ENCODE data around the gene SELENON. TPM values are rescaled to one million over a fixed set of nuclear protein-coding genes. Genes with fewer than 3 reads are reported as not detected.
A peak's percentile ranks its signal among the peaks of the same experiment; 100 is the strongest.

SELENON gene
- total RNA-seq, 1 experiment from 2014 or later, result 40.6 TPM

DNA sequence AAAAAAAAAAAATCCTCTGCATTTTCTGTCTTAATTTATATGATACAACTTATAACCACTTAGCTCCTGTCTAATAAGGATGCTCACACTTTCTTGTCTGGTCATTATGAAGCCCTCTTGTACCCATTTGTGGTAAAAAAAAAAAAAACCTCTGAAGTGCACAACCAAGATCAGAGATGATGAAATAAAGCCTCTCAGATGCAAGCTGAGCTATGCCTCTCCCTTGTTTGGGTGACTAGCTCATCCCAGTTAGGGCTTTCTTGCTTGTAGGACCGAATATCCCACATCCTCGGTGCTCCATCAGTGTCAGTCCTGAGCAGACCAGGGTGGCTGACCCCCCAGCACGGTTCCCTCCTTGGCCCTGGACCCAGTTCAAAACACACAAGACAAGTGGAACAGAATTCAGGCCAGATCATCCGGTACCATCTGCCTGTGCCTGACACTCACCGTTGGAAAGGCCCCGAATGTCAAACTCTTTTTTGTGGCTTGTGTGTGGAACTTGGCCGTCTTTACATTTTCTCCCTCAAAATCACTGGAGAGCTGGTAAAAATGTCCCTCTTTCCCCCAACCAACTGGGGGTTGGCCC lies 6.3 kb upstream of the SELENON start:
- no peaks in the 10 kb centered on the region for H3K9me3 Mint-ChIP-seq (ENCODE audit: low read depth, unreplicated experiment)
- no peak for DNase-seq
- no peak overlapping the region for H3K27ac Mint-ChIP-seq (ENCODE audit: unreplicated experiment)
- no peak overlapping the region for H3K4me3 Mint-ChIP-seq (ENCODE audit: low read depth, unreplicated experiment)
- BruUV-seq (replicated peaks), result no TSS peak
- peaks cover 11% of the 10 kb centered on the region for H3K4me1 Mint-ChIP-seq (ENCODE audit: low read depth, unreplicated experiment)
- peaks cover 64% of the 10 kb centered on the region for H3K27me3 Mint-ChIP-seq (ENCODE audit: unreplicated experiment)
- TF ChIP-seq, protein P1, sequence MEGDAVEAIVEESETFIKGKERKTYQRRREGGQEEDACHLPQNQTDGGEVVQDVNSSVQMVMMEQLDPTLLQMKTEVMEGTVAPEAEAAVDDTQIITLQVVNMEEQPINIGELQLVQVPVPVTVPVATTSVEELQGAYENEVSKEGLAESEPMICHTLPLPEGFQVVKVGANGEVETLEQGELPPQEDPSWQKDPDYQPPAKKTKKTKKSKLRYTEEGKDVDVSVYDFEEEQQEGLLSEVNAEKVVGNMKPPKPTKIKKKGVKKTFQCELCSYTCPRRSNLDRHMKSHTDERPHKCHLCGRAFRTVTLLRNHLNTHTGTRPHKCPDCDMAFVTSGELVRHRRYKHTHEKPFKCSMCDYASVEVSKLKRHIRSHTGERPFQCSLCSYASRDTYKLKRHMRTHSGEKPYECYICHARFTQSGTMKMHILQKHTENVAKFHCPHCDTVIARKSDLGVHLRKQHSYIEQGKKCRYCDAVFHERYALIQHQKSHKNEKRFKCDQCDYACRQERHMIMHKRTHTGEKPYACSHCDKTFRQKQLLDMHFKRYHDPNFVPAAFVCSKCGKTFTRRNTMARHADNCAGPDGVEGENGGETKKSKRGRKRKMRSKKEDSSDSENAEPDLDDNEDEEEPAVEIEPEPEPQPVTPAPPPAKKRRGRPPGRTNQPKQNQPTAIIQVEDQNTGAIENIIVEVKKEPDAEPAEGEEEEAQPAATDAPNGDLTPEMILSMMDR (IDR thresholded peaks at IDR 0.05; ENCODE audit: unreplicated experiment), result no peak
- intact Hi-C loops (cut with micrococcal nuclease; ENCODE audit: unreplicated experiment), result loop anchor here (2.0 kb wide), 1 partner anchor 35 kb away; no protein-coding TSS in a partner anchor
- CTCF ChIA-PET, result no interaction called here
- no peaks in the 10 kb centered on the region for H3K36me3 Mint-ChIP-seq (ENCODE audit: insufficient read depth, unreplicated experiment)

DNA sequence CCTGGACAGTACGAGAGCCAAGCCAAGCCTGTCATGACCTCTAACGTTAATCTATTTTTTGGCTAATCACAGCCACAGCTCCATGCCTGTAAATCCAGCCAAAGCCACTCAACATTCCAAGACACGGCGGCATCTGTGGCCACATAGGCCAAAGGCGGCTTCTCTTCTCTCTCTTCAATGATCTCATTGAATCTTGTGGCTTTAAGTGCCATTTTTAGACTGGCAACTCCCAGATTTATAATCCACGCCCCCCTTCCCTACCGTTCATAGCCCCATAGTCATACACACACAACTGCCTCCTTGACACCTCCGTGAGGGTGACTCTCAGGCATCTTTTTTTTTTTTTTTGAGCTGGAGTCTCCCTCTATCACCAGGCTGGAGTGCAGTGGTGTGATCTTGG lies 5.7 kb upstream of the SELENON start:
- Mint-ChIP-seq H3K27me3 (ENCODE audit: unreplicated experiment) (peaks cover 64% of the 10 kb centered on the region), H3K4me3 (ENCODE audit: low read depth, unreplicated experiment) (no peak overlapping the region), H3K27ac (ENCODE audit: unreplicated experiment) (no peak overlapping the region), H3K36me3 (ENCODE audit: insufficient read depth, unreplicated experiment) (no peaks in the 10 kb centered on the region), H3K9me3 (ENCODE audit: low read depth, unreplicated experiment) (no peaks in the 10 kb centered on the region), H3K4me1 (ENCODE audit: low read depth, unreplicated experiment) (peaks cover 11% of the 10 kb centered on the region)
- no peak for DNase-seq
- intact Hi-C loops (cut with micrococcal nuclease; ENCODE audit: unreplicated experiment), result loop anchor here (2.0 kb wide), 1 partner anchor 36 kb away; no protein-coding TSS in a partner anchor
- TF ChIP-seq, protein P1 (IDR thresholded peaks at IDR 0.05; ENCODE audit: unreplicated experiment), result no peak
- BruUV-seq (replicated peaks), result no TSS peak
- CTCF ChIA-PET, result no interaction called here

DNA sequence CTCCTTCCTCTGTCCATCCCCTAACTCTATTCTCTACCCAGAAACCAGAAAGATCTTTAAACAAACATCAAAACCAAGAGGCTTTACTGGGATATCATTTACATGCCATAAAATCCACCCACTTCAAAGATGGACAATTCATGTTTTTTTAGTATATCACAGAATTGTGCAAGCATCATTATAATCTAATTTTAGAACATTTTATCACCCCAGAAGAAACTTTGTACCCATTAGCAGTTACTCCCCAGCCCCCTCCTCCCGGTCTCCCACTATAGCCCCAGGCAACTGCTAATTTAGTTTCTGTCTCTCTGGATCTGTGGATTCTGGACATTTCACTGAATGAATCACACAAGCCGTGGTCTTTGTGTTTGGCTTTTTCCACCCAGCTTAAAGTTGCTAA lies 4.8 kb upstream of the SELENON start:
- CTCF ChIA-PET, result no interaction called here
- Mint-ChIP-seq H3K9me3 (ENCODE audit: low read depth, unreplicated experiment) (no peaks in the 10 kb centered on the region), H3K36me3 (ENCODE audit: insufficient read depth, unreplicated experiment) (no peaks in the 10 kb centered on the region), H3K4me3 (ENCODE audit: low read depth, unreplicated experiment) (no peak overlapping the region), H3K27ac (ENCODE audit: unreplicated experiment) (no peak overlapping the region), H3K27me3 (ENCODE audit: unreplicated experiment) (peaks cover 56% of the 10 kb centered on the region), H3K4me1 (ENCODE audit: low read depth, unreplicated experiment) (peaks cover 11% of the 10 kb centered on the region)
- no TSS peak for BruUV-seq (replicated peaks)
- TF ChIP-seq, protein P1 (IDR thresholded peaks at IDR 0.05; ENCODE audit: unreplicated experiment), result no peak
- no peak for DNase-seq
- intact Hi-C loops (cut with micrococcal nuclease; ENCODE audit: unreplicated experiment), result loop anchor here (2.0 to 5.0 kb wide), 3 partner anchors 36 to 293 kb away; no protein-coding TSS in a partner anchor

DNA sequence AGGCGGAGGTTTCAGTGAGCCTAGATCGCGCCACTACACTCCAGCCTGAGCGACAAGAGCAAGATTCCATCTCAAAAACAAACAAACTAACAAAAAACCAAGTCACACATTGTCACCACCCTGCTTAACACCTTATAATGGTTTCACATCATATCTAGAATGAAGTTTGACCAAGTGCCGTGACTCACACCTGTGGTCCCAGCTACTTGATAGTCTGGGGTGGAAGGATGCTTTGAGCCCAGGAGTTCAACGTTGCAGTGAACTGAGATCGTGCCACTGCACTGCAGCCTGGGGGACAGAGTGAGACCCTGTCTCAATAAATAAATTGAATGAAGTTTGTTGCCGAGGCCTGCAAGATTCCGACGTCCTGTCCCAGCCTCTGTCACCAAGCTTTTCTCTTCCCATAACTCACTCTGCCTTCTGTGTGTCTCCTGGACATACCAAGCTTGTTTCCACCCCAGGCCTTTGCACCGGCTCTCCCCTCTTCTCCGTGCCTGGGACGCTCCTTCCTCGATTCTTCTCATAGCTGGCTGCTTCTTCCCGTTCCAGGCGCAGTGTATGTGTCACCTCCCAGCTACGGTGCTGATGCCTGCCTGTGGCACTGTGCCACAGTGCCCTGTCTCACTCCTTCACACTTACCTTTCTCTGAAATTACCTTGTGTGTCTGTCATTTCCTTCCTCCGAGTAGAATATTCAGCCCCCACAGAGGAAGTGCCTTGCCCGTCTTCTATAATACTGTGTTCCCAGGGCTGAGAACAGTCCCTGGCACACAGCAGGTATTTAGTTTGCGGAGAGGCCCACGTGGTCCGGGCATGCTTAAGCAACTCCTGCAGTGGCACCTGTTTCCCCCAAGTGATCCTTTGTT lies 3.8 kb upstream of the SELENON start:
- TF ChIP-seq, protein P1 (IDR thresholded peaks at IDR 0.05; ENCODE audit: unreplicated experiment), result no peak
- DNase-seq, result no peak
- H3K36me3 Mint-ChIP-seq (ENCODE audit: insufficient read depth, unreplicated experiment), result peaks cover 6% of the 10 kb centered on the region
- peak overlapping the region; percentile 28 for H3K27ac Mint-ChIP-seq (ENCODE audit: unreplicated experiment)
- H3K4me1 Mint-ChIP-seq (ENCODE audit: low read depth, unreplicated experiment), result peaks cover 11% of the 10 kb centered on the region
- peaks cover 47% of the 10 kb centered on the region for H3K27me3 Mint-ChIP-seq (ENCODE audit: unreplicated experiment)
- BruUV-seq (replicated peaks), result no TSS peak
- H3K4me3 Mint-ChIP-seq (ENCODE audit: low read depth, unreplicated experiment), result no peak overlapping the region
- CTCF ChIA-PET, result no interaction called here
- H3K9me3 Mint-ChIP-seq (ENCODE audit: low read depth, unreplicated experiment), result no peaks in the 10 kb centered on the region
- intact Hi-C loops (cut with micrococcal nuclease; ENCODE audit: unreplicated experiment), result loop anchor here (2.0 to 5.0 kb wide), 3 partner anchors 37 to 294 kb away; no protein-coding TSS in a partner anchor

Data from Calu3 (cell line).